Measurements from ENCODE around the gene PTRH2.

Gene PTRH2

DNA sequence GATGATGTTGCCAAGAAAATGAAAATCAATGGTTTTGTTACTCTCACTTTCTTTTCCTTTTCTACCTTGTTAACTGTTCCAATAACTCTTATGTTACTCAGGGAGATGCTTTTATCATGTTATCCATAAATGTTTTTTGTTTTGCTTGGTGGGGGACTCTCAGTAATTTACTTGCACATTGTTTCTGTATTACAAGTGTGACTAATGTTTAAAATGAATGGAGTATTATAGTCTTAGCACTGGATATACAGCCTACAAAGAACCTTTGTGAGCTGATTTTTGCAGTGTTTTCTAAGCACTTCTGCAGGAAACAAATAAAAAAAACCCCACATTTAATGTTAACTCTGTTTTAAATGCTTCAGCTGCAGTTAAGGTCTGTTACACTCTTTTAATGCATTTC lies 12.3 kb upstream of the PTRH2 start:
- no peak for DNase-seq (ENCODE audit: low spot score)

DNA sequence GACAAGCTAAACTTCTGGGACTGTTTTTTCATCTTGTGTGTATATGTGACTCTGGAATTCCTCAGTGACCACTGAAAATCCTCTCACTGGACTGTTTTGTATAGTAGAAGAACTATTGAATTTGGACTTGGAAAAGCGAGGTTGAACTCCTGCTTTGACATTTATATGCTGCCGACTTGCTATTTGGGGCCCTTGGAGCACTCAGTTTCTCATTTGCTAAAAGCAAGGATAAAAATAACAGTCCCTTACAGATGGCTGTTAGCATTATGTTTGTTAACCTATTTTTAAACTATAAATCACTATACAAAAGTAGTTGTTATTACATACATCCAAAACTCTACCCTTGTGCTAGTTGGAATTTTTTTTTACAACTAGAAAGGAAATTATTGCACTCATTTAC lies 9.2 kb upstream of the PTRH2 start:
- DNase-seq (ENCODE audit: low spot score): no peak

DNA sequence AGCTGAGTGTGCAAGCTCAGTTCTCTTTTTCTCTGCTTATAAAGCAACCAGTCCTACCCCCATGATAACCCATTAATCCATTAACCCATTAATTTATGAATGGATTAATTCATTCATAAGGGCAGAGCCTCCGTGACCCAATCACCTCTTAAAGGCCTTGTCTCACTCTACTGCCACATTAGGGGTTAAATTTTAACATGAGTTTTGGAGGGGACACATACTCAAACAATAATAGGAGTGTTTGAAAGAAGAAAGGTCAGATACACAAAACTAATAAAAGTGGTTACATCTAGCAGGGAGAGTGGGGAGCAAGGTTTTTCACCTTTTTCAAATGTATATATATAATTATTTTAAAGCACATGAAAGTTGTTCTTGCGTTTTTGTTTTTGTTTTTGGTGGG lies 7.0 kb upstream of the PTRH2 start:
- no peak for DNase-seq (ENCODE audit: low spot score)

DNA sequence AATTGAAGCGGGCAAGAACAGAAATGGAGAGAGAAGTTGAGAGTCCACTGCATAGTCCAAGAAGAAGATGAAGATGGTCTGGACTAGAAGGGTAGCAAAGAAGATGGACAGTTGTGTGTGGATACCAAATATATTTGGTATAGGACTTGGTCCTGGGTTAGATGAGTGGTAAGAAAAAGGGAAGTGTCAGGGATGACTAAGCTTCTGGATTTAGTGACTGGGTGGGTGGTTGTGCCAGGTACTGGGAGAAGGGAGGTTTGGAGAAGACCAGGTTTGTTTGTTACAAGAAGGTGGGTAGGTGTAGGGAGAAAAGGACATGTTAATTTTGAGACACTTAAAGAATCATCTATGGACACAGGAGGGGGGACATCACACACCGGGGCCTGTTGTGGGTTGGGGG lies 5.6 kb upstream of the PTRH2 start:
- DNase-seq (ENCODE audit: low spot score): no peak

DNA sequence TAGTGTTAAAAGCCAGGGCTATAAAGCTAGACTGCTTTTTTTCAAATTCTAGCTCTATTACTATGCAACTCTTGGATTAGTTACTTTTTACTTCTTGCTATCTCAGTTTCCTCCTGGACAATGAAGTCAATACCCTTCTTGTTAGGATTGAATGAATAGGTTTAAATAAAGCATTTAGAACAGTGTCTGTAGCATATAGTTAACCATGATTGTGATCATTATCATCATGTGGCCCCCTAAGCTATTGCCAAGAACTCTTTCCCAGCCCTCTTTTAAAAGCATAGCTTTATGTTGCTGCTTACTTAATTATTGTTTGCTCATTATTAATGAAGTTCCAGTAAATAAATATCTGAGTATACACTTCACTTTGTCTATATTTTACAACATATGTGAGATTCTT lies 4.7 kb upstream of the PTRH2 start:
- no peak for DNase-seq (ENCODE audit: low spot score)

DNA sequence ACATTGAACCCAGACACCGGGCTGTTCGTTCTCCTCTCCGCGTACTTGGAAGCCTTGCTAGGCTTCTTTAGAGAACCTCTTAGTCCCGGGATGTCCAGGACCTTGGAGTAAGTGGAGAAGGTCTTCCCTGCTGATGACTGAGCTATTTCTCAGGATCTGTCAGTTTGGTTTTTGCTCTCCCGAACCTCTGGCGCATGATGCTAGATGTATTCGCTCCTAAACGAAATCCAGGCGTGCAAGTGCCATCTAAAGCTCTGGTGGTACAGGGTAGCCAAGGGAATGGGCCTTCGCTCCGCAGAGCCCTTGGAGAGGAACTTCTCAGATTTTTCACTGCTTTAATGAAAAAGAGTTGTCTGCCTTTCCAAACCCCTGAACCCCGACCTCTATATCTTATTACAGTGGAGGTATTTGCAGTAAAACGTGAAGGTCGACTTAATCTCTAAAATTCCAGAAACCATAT lies 771 bp upstream of the PTRH2 start:
- no peak for DNase-seq (ENCODE audit: low spot score)

DNA sequence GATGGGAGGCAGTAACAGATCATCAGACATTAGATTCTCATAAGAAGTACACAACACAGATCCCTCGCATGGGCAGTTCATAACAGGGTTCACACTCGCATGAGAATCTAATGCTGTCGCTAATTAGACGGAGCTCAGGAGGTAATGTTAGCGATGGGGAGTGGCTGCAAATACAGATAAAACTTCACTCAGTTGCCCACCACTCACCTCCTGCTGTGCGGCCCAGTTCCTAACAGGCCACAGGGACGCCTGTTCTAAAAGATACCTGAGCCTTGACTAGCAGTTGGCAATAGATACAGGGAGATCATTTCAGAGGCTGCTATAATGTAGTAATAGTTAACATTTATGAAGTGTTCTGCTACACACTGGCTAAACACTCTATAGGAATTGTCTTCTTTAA lies 4.9 kb downstream of the PTRH2 start:
- DNase-seq (ENCODE audit: low spot score): no peak

DNA sequence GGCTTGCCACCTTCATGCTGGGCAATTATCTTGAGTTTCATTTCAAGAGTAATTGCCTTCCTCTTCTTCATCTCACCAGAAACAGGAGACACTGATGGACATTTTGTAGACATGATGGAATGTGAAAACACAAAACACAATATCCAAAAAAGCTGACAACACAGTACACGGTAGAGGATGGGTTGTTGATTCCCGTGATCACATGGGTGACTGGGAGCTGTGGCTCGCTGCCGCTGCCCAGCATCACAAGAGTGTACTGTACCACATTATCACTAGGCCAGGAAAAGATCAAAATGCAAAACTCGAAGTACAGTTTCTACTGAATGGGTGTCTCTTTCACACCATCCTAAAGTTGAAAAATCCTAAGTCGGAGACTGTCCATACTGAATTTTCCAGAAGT lies 7.4 kb downstream of the PTRH2 start:
- DNase-seq (ENCODE audit: low spot score): no peak

DNA sequence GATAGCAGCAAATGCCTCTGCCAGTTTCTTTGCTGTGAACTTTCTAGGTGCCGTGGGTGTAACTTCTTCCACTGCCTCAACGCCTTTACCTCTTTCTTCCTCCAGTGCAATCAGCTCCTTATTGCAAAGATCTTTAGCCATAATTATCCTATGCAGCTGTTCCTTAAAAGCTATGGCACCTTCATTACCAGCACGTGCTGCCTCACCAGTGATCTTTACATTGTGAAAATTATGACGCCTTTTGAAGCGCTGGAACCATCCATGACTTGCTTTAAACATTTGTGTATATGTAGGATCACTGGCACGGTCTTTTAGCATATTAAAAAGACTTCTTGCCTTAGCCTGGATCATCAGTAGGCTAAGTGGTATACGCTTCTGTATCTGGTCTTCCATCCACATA lies 8.0 kb downstream of the PTRH2 start:
- DNase-seq (ENCODE audit: low spot score): no peak

DNA sequence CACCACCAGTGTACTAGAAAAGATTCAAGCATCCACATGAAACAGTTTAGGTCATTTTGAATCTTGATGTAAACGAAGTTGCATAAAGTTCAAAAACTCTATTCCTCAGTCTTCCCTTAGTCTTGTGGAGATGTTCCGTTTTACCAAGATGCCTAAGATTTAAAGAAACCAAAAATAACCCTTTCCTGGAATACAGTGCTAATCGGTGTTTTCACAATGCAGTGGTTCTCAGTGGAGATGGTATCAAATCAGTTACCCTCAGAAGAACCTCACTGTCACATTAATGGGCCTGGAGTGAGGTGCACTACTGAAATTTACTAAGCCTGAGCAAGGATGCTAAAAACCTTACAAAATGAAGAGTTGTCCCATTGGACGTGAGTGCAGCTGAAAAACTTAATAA lies 9.1 kb downstream of the PTRH2 start:
- no peak for DNase-seq (ENCODE audit: low spot score)

DNA sequence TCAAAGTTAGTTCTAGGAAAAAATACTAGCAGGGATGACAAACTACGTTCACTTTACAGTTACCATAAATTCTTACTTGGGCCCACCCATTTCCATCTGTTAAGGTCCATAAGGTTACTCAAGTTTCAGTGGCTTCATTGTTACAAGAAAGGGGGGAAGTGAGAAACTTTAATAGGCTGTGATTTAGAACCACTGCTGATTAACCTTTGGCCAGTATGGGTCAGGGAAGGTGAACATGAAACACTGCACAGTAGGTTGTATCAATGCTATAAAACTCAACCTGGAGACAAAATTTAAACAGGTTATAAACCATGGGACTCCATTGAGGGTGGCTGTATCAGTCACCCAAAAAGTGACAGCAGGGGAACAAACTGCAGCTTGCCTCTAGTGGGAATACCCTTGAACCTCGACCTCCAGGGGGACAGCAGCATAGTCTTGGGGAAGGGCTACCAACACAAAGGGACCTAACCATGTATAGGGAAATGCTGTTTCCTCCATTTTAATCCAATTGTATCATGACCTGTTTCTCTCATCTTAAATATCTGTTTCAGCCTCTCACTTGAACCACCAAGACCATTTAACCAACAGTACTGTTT lies 10.4 kb downstream of the PTRH2 start:
- DNase-seq (ENCODE audit: low spot score): no peak

DNA sequence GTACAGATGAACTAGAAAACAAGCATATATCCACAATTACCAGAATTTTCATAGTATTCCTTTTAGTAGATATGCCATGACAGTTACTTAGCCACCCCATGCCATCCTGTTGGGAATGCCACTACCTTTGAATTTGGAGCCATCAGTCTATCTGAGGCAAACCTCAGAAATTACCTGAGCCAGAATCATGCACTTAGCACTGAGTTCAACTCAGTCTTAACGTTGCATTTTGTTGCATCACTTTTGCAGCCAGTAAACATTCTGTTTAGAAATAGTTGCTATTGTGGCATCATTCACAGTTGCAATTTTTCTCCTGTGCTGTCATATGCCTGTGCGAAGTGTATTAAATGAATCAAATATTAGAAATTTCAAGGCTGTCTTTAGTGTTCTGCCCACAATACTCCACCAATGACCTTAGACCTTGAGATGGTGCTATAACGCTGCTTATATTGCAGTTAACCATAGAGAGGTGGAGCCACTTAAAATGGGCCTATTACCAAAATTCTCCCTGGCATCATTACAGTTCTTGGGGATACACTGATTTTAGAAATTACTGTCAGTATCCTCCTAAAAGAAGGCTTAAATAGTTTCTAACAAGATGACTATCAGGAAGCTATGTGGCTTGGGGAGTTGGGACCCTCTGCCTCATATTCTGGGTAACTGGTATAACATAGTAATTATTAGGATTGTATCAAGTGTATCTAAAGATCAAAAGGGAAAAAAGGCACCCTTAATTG lies 11.1 kb downstream of the PTRH2 start:
- DNase-seq (ENCODE audit: low spot score): no peak

DNA sequence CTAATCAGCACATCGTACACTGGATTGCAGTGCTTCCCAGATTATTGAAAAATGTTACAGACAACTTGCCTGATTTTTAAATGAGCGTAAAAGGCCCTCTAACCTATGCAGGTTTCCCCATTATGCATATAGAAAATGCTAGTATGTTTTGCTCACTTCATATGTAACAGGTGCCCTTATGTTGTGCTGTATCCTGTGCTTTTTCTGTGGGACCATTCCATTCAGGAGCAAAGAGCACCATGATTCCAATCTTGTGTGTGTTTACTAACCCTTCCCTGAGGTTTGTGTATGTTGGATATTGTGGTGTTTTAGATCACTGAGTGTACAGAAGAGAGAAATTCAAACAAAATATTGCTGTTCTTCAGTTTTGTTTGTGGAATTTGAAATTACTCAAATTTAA lies 12.9 kb downstream of the PTRH2 start:
- DNase-seq (ENCODE audit: low spot score): no peak

DNA sequence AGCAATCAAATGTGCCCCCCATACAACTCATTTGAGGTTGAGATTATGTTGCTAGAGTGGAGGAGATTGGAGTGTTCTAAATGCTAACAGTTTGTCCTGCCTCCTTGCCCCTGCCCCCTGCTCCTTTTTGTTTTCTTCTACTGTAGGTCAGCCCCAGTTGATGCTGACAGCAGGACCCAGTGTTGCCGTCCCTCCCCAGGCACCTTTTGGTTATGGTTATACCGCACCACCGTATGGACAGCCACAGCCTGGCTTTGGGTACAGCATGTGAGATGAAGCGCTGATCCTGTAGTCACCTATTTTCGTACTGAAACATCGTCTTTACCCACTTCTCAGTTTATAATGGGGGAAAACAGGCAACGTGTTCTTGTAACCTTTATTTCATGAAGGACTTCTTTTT lies 13.6 kb downstream of the PTRH2 start:
- no peak for DNase-seq (ENCODE audit: low spot score)

DNA sequence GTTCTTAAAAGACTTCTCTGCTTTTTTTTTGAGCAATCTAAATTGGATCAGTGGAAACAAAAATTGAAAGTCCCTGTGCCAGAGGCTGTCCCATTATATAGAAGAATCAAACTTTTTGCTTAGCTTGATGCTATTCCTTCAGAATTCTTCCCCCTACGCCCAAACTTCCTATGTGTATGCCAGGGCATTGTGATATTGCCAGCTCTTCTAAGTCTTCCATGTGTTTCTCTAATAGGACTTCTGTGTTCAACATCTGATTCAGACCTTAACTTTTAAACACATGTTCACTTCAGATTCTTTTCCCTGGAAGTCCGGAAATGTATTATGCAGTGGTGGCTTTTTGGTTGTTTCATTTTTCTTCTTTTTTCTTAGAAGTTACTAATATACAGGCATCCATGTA lies 18.7 kb downstream of the PTRH2 start:
- no peak for DNase-seq (ENCODE audit: low spot score)

DNA sequence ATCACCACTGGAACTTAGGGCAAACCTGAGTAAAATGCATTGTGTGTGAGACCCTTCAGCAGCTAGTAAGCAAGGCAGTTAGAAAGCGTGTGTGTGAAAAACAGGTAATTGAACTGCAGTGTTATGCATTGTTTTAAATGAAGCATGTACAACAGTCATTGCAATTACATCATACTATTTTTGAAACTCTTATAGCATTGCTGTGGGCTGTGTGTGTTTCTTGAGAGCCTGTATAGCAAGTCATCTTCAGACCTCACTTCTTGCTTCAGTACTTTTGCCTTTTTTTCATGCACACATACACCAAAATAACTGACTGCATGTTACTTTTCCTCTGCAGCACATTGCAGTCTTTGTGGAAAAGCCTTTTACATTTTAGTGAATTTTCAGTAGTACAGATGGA lies 19.2 kb downstream of the PTRH2 start:
- no peak for DNase-seq (ENCODE audit: low spot score)

DNA sequence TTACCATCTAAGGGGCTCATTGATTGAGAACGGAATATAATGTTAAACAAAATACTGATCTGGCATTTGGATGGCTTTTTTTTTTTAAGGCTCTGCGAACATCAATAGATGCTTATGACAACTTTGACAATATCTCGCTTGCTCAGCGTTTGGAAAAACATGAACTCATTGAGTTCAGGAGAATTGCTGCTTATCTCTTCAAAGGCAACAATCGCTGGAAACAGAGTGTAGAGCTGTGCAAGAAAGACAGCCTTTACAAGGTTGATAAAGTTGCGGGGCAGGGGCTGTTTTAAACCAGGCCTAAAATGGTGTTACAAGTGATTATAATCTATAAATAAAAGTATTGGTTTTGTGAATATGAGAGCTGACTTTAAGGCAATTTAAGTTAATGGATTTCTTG lies 22.3 kb downstream of the PTRH2 start:
- no peak for DNase-seq (ENCODE audit: low spot score)

DNA sequence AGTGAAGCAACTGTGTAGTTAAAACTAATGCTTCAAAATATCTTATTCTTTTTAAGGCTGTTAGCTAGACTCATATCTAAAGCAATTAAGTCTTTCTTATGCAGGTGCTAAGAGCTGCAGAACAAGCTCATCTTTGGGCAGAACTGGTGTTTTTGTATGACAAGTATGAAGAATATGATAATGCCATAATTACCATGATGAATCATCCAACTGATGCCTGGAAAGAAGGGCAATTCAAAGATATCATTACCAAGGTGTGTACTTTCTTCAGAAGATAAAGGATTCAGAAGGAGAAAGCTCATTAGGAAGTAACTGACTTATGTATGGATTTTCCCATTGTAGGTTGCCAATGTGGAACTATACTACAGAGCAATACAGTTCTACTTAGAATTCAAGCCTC lies 23.9 kb downstream of the PTRH2 start:
- DNase-seq (ENCODE audit: low spot score): no peak

DNA sequence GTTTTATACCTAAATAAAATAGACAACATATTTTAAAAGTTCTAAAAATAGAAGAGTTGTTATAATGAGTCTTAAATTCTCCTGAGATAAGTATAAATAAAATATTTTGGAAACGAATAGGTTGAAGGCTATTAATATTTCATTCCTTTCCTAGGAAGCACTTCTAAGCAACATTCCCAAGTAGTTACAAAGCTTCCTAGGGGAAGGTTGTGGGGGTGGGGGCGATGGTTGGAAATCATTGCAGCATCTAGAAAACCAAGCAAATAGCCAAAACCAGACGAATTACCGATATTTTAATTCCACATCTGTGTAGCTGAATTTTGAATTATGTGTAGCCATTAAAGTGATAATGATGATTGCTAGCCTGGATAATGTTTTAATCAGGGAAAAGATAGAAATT lies 26.9 kb downstream of the PTRH2 start:
- DNase-seq (ENCODE audit: low spot score): no peak

DNA sequence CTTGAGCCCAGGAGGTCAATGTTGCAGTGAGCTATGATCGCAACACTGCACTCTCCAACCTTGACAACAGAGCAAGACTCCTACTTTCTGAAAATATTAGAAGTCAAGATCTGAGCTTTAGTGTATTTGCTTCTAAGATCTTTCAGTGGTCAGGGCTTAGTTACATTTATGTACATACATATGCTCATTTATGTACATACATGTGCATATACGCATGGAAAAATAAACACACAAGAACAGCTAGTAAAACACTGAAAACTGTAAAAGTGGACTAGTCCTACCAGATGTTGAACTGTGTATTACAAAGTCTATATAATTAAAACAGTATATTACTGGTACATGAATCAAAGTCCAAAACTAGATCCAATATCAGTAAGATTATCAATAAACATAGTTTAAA lies 28.3 kb downstream of the PTRH2 start:
- no peak for DNase-seq (ENCODE audit: low spot score)

DNA sequence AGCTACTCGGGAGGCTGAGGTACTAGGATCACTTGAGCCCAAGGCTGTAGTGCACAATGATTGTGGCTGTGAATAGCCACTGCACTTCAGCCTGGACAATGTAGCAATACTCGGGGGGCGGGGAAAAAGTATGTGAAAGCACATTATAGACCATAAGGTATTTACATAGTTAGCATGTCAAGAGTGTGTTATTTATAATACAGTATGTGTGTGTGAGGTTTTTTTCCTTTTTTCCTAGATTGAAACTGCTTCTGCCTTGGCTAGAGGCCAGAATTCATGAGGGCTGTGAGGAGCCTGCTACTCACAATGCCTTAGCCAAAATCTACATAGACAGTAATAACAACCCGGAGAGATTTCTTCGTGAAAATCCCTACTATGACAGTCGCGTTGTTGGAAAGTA lies 30.5 kb downstream of the PTRH2 start:
- DNase-seq (ENCODE audit: low spot score): no peak

DNA sequence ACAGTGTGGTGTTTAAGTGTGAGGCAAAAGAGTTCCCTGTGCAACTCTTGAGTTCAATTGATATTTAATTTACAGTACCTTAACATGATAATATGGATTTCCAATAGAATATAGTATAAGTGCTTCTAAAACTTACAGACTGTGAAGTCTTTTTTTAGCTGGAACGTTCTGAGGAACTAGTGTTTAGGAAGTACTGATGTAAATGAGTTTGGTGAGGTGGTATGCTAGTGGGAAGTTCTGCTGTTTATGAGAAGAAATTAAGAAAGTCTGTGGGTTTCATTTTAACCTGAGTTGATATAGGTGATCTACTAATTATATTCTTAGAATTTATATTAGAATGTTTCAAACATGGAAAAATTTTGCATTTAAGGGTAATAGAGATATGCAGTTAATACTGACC lies 32.0 kb downstream of the PTRH2 start:
- no peak for DNase-seq (ENCODE audit: low spot score)

DNA sequence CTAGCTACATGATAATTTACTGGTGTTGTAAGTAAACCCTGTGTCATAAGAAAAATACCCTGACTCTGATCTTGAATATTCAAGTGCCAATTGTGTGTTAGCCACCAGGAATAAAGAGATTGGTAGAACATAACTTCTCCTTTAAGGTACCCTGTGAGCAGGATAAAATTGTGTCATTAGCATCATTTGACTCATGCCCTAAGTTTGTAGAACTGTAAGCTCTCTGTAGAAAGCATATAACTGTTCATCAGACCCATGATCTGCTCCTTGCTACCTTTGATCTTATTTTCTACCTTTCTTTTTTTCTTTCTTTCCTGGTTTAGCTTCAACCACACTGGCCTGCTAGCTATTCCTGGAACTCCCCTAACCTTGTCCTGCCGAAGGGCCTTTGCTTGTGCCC lies 35.8 kb downstream of the PTRH2 start:
- no peak for DNase-seq (ENCODE audit: low spot score)

DNA sequence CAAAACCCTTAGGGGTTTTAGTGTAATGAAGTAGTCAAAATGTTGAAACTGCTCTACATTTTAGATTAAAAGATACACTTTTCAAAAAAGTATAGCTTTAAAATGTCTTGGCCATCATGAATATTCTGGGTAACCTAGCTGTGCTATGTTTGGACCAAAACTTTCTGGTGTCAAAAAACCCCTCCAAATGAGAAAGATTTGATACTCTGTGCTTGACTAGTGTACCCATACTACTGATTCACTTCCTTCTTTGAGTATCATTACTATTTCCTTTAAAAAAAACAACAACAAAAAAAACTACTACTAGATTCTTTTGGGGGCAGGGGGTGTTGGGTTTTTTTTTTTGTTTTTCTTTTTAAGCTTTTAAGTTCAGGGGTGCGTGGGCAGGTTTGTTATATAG lies 37.3 kb downstream of the PTRH2 start:
- no peak for DNase-seq (ENCODE audit: low spot score)
